Measurements from ENCODE around the gene CLINT1.

GRCh38 chr5:157764531-157764930 lies 94.4 kb downstream of the CLINT1 start:
- TF ChIP-seq CTCF (IDR thresholded peaks at IDR 0.05) (no peak), EP300 (IDR thresholded peaks at IDR 0.05) (no peak)

All from tibial nerve (tissue), 4 donors.